Osteoblast (primary cell): Measurements from ENCODE around the gene ADD1. TPM values are rescaled to one million over a fixed set of nuclear protein-coding genes. Genes with fewer than 3 reads are reported as not detected.

Source experiments
- DNase-seq: peaks from one replicate; pipeline ENCODE4 v3.0.0; 2011; ENCODE audit warnings: low spot score, mixed read lengths; ENCODE audit not compliant: insufficient read length; ENCODE audit errors: missing footprints
- H2AFZ ChIP-seq: 2 replicates; pipeline ENCODE4 v1.6.0; 2011; ENCODE audit warnings: mild to moderate bottlenecking, low read length
- H3K27ac ChIP-seq: 2 replicates; pipeline ENCODE4 v1.5.1; 2011; ENCODE audit warnings: mild to moderate bottlenecking, low read depth, low read length, moderate library complexity
- H3K27me3 ChIP-seq: 2 replicates; pipeline ENCODE4 v1.6.0; 2012; ENCODE audit warnings: mild to moderate bottlenecking, control low read depth, inconsistent platforms, low read length, moderate library complexity; ENCODE audit not compliant: insufficient read depth
- H3K36me3 ChIP-seq: 2 replicates; pipeline ENCODE4 v1.5.1; 2011; ENCODE audit warnings: mild to moderate bottlenecking, low read length, control low read depth, moderate library complexity; ENCODE audit not compliant: insufficient read depth
- H3K4me1 ChIP-seq: 2 replicates; pipeline ENCODE4 v1.5.1; 2011; ENCODE audit warnings: mild to moderate bottlenecking, low read length, control low read depth, moderate library complexity; ENCODE audit not compliant: insufficient read depth
- H3K4me2 ChIP-seq: 2 replicates; pipeline ENCODE4 v1.6.0; 2011; ENCODE audit warnings: mild to moderate bottlenecking, low read length; ENCODE audit not compliant: insufficient read depth
- H3K4me3 ChIP-seq: fragments of 200-600 bp; sonication (generic); 3 replicates; pipeline ENCODE4 v1.5.1; 2012; ENCODE audit warnings: mild to moderate bottlenecking, low read length, inconsistent platforms; ENCODE audit not compliant: insufficient read depth
- H3K79me2 ChIP-seq: 2 replicates; pipeline ENCODE4 v1.6.0; 2012; ENCODE audit warnings: mild to moderate bottlenecking, low read length, control low read depth, inconsistent platforms; ENCODE audit not compliant: insufficient read depth
- H3K9me3 ChIP-seq: 2 replicates; pipeline ENCODE4 v1.5.1; 2011; ENCODE audit warnings: low read depth, low read length, control low read depth
- H4K20me1 ChIP-seq: 2 replicates; pipeline ENCODE4 v1.6.0; 2012; ENCODE audit warnings: mild to moderate bottlenecking, low read length, control low read depth; ENCODE audit not compliant: insufficient read depth
- CTCF ChIP-seq: IDR thresholded peaks from 2 replicates; pipeline ENCODE4 v1.5.1; 2011; ENCODE audit warnings: mild to moderate bottlenecking, low read depth, low read length, moderate library complexity; ENCODE audit errors: extremely low read depth
- total RNA-seq: library from RNA; depleted of rRNA; stranded (reverse); fragments of >200 nt; gene quantifications from 2 replicates; pipeline ENCODE4 v1.2.3, GENCODE V29; 2012

Gene ADD1
- total RNA-seq, 1 donor = 200 TPM

DNA sequence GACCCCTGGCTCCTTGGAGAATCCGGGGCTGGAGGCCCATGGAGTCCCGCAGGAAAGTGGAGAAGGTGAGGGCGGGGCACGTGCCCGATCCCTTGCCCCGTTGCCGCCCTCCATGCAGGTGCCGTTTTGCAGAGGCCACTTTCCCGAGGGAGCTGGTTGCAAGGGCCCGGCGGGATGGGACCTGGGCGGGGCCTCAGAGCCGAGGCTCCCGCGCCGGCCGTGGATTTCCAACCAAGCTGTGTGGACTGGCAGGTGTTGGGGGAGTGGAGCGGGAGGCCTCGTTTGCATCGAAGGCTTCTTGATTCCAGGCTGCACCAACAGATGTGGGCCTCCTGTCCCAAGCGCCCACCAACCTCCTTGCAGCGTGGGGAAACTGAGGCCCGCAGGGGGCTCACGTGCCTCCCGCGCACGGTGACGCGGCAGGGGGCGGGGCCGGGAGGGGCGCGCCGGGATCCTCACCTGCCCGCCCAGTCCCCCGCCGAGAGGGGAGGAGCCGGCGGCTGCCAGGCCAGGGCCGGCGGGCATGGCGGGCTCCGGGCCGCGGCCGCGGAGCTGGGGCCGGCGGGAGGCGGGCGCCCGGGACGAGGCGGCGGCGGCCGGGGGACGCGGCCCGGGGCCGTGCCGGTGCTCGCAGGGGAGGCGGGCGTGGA is 25.8 kb upstream of the ADD1 start:
- peak overlapping the region; percentile 76 for H3K4me2 ChIP-seq
- peaks cover 3% of the 10 kb centered on the region for H3K9me3 ChIP-seq
- peaks cover under 1% of the 10 kb centered on the region for H3K4me1 ChIP-seq
- H3K27me3 ChIP-seq = no peaks in the 10 kb centered on the region
- no peak overlapping the region for H2AFZ ChIP-seq
- peaks cover 7% of the 10 kb centered on the region for H3K36me3 ChIP-seq
- no peak for TF ChIP-seq CTCF
- DNase-seq = peak; percentile 98
- H4K20me1 ChIP-seq = peaks cover 30% of the 10 kb centered on the region
- H3K79me2 ChIP-seq = peaks cover 72% of the 10 kb centered on the region
- peak overlapping the region; percentile 70 for H3K4me3 ChIP-seq
- no peak overlapping the region for H3K27ac ChIP-seq

GRCh38 chr4:2818351-2818939 is 25.2 kb upstream of the ADD1 start:
- no peak overlapping the region for H3K27ac ChIP-seq
- H3K79me2 ChIP-seq = peaks cover 66% of the 10 kb centered on the region
- peaks cover 11% of the 10 kb centered on the region for H3K36me3 ChIP-seq
- H4K20me1 ChIP-seq = peaks cover 35% of the 10 kb centered on the region
- H3K4me1 ChIP-seq = no peaks in the 10 kb centered on the region
- peak overlapping the region; percentile 22 for H2AFZ ChIP-seq
- TF ChIP-seq CTCF = no peak
- no peaks in the 10 kb centered on the region for H3K27me3 ChIP-seq
- H3K4me3 ChIP-seq = peak overlapping the region; percentile 70
- H3K9me3 ChIP-seq = peaks cover 3% of the 10 kb centered on the region
- DNase-seq = peak; percentile 95
- peak overlapping the region; percentile 66 for H3K4me2 ChIP-seq

DNA sequence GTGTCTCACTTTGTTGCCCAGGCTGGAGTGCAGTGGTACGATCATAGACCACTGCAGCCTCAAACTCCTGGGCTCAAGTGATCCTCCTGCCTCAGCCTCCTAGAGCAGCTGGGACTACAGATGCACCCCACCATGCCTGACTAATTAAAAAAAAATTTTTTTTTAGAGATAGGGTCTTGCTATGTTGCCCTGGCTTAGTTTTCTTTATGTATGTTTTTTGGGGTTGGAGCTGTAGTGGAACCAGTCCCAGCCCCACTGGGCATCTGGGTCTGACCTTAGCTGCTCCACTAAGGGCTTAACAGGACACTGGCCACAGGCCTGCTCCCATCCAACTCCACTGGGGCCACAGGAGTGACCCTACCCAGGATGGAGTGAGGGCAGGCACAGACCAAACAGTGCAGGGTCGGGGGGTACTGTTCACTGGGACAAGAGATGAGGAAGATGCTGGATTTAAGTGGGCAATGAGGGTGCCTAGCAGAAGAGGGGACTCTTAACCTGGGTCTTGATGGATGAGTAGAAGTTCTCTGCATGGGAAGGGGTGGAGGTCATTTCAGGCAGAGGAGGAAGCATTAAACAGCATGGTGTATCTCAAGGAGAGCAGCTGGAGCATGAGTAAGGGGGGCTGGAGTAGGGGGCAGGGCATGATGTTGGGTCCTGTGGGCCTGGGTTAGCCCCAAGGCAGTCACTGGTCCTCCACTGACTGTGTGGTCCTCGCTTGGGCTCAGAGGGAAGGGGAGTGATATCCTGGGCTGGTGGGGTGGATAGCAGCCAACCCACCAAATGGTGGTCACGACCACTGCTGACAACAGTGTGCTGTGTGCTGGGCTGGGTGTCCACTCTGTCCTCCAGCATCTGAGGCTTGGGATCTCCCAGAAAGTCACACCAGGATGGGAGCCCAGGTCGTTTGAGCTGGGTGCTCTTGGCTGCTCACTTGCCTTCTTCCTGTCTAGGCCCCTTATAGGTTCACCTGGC is 24.1 kb upstream of the ADD1 start:
- Histone ChIP-seq H2AFZ (no peak overlapping the region), H3K27me3 (no peaks in the 10 kb centered on the region), H3K4me3 (no peak overlapping the region), H3K36me3 (peaks cover 16% of the 10 kb centered on the region), H3K4me2 (no peak overlapping the region), H3K9me3 (peaks cover 3% of the 10 kb centered on the region), H3K79me2 (peaks cover 55% of the 10 kb centered on the region), H4K20me1 (peaks cover 35% of the 10 kb centered on the region), H3K27ac (no peak overlapping the region), H3K4me1 (no peaks in the 10 kb centered on the region)
- no peak for DNase-seq
- TF ChIP-seq CTCF = no peak
